HG03378 (cell line): ENCODE data around the gene P4HA2.

Source experiments
- ATAC-seq: cut with Tn5 transposase; IDR thresholded peaks from one replicate; pipeline ENCODE4 v1.9.1; 2021; ENCODE audit warnings: mild to moderate bottlenecking, moderate library complexity; ENCODE audit not compliant: unreplicated experiment

The P4HA2 gene

GRCh38 chr5:132251220-132251725 lies 23.6 kb upstream of the P4HA2 start:
- ATAC-seq = no peak

GRCh38 chr5:132250547-132250946 lies 22.9 kb upstream of the P4HA2 start:
- ATAC-seq = no peak

GRCh38 chr5:132246806-132247205 lies 19.2 kb upstream of the P4HA2 start:
- no peak for ATAC-seq

- ATAC-seq = no peak
Measured at GRCh38 chr5:132245593-132245992, 17.9 kb upstream of the P4HA2 start.

GRCh38 chr5:132243366-132243977 lies 15.8 kb upstream of the P4HA2 start:
- no peak for ATAC-seq

- no peak for ATAC-seq
Measured at GRCh38 chr5:132239776-132240175, 12.1 kb upstream of the P4HA2 start.

GRCh38 chr5:132238901-132239500 lies 11.3 kb upstream of the P4HA2 start:
- no peak for ATAC-seq

- ATAC-seq = peak; percentile 68
Measured at GRCh38 chr5:132238169-132238744, 10.6 kb upstream of the P4HA2 start.

GRCh38 chr5:132237670-132238069 lies 10.0 kb upstream of the P4HA2 start:
- no peak for ATAC-seq

- no peak for ATAC-seq
Measured at GRCh38 chr5:132237141-132237540, 9.5 kb upstream of the P4HA2 start.

GRCh38 chr5:132235340-132235739 lies 7.7 kb upstream of the P4HA2 start:
- no peak for ATAC-seq

GRCh38 chr5:132234684-132235062 lies 7.0 kb upstream of the P4HA2 start:
- ATAC-seq = no peak

GRCh38 chr5:132233811-132234683 lies 6.4 kb upstream of the P4HA2 start:
- no peak for ATAC-seq

- ATAC-seq = no peak
Measured at GRCh38 chr5:132233081-132233480, 5.4 kb upstream of the P4HA2 start.

- ATAC-seq = no peak
Measured at GRCh38 chr5:132232465-132232864, 4.8 kb upstream of the P4HA2 start.

- no peak for ATAC-seq
Measured at GRCh38 chr5:132230871-132231270, 3.2 kb upstream of the P4HA2 start.

GRCh38 chr5:132229236-132229635 lies 1.6 kb upstream of the P4HA2 start:
- ATAC-seq = no peak

GRCh38 chr5:132228241-132229035 lies 785 bp upstream of the P4HA2 start:
- ATAC-seq = peak; percentile 10

GRCh38 chr5:132227235-132227484 lies 493 bp downstream of the P4HA2 start:
- no peak for ATAC-seq

GRCh38 chr5:132226516-132227234 lies 978 bp downstream of the P4HA2 start:
- ATAC-seq = no peak
